ENCODE measurements around the gene CFH.
"Not testable (repeated sequence)": the region's sequence is repeated elsewhere in the genome, so short reads cannot be mapped to it uniquely, and the experiment has no call there.

CFH gene

DNA sequence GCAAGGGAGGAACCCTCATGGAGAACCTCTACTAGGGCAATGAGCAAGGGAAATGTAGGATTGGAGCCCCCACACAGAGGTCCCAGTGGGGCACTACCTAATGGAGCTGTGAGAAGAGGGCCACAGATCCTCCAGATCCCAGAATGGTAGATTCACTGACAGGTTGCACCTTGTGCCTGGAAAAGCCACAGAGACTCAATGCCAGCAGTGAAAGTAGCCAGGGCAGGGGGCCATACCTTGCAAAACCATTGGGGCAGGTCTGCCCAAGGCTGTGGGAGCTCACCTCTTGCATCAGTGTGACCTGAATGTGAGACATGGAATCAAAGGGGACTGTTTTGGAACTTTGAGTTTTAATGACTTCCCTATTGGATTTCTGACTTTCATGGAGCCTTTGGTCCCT lies 17.9 kb downstream of the CFH start:
- no peak for DNase-seq

- DNase-seq: no peak
These were observed 23.1 kb downstream of the CFH start for GRCh38 chr1:196674908-196675307.

DNA sequence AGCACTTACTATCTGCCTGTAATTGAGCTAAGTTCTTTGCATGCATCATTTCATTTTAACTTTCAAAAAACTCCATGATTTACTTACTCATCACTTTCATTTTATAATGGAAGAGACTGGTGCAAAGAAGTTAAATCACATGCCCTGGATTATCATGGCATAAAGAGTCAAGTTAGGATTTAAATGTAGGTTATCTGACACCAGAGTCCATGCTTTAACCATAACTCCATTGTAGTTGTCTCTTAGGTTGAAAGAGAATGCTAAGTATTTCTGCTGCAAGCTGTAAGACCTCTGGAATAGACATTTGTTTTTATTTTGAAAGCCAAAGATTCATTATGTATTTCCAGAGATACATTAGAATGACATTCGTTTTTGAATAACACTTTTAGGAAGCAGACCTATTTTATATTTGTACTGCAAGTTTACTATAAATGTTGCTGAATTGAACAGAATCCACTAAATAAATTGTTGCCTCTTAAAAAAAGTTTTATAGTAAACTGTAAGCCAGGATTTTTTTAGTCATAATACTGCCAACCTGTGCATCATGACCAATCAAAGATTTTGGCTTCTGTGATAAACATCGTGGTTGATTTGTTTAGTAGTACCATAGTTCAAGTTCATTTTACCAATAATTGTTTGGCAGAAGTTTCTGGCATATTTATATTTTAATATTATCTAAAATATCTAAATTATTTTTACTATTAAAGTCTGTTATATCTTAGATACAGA lies 26.1 kb downstream of the CFH start:
- DNase-seq: no peak

GRCh38 chr1:196678510-196678884 lies 26.7 kb downstream of the CFH start:
- no peak for DNase-seq

DNA sequence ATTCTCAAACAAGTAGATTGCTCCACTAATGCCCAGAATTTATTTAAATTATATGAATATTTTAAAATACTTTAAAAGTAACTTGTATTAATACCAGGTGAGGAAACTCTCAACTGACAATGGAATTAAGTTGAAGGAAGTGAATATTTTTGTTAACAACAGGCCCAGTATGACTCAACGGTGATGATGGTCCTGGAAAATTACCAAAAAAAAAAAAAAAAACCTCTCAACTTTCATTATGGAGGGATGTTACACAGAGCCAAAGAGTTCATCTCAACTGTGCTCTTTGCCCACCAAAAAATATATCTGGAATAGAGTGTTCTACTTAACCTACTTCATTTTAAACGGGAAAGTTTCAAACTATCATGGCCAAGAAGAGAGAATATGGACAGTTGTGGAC lies 28.3 kb downstream of the CFH start:
- no peak for DNase-seq

DNA sequence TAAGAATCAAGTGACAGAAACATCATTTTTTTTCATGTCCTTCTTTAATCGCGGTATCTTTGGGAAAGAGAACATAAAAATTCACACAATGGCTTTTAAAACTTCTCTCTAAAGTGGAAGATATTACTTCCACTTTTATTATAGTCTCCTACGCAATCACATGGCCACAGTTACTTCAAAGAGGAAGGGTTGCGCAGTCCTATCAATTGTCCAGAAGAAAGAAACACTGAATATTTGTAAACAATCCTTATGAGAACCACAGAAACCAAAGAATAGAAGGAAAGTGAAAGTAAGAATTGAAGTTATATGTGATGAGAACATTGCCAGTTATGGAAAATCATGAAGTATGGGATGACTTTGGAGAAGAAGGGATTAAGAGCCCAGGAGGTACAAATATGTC lies 32.6 kb downstream of the CFH start:
- no peak for DNase-seq

DNA sequence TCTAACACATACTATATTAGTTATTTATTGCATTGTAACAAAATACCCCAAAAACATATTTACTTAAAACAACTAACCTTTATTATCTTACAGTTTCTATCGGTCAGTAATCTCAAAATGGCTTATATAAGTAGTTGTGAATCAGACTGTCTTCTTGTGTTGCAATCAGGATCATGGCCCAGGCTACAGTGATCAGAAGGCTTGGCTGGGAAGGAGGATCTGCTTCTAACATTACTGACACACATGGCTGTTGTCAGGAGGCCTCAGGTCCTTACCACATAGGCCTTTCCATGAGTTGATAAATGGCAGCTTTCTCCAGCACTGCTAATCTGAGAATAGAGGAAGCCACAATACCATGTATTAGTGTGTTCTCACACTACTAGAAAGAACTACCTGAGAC lies 33.7 kb downstream of the CFH start:
- DNase-seq: no peak

DNA sequence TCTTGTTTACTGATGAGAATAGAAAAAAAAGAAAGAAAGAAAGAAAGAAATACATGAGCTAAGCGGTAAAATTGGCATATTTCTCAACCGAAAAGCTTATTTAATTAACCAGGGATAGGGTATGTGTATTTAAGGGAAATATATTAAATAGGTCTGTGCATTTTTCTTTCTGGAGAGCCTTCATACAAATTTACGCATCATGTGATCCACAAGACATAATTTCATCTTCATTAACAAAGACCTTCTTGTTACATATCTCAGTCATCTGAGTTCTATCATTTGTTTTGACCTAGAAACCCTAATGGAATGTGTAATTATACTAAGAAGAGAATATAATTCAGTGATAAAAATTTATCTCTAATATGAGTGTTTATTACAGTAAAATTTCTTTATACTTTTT lies 37.2 kb downstream of the CFH start:
- DNase-seq: no peak

GRCh38 chr1:196690582-196690981 lies 38.7 kb downstream of the CFH start:
- DNase-seq: no peak

GRCh38 chr1:196698993-196699392 lies 47.1 kb downstream of the CFH start:
- DNase-seq: no peak

GRCh38 chr1:196701144-196701543 lies 49.3 kb downstream of the CFH start:
- no peak for DNase-seq

- DNase-seq: not testable (repeated sequence)
These were observed 58.0 kb downstream of the CFH start for GRCh38 chr1:196709892-196710291.

DNA sequence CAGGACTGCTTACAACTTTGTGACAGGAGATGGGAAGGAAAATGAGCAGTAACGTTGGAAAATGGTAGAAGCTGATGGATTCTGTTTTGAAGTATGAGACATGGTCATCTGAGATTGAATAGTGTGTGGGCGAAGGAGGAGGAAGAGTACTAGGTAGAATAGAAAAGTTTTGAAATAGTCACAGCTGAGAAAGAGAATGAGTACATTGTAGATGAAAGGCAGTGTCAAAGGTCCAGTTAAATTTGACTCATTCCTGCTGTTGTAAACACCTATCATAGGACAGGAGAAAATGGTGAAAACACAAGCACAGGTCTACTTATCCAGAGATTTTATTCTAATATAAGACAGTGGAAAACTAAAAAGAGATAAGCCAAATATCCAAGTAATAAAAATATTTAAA lies 66.0 kb downstream of the CFH start:
- DNase-seq: no peak

- no peak for DNase-seq
These were observed 71.7 kb downstream of the CFH start for GRCh38 chr1:196723325-196724185.

DNA sequence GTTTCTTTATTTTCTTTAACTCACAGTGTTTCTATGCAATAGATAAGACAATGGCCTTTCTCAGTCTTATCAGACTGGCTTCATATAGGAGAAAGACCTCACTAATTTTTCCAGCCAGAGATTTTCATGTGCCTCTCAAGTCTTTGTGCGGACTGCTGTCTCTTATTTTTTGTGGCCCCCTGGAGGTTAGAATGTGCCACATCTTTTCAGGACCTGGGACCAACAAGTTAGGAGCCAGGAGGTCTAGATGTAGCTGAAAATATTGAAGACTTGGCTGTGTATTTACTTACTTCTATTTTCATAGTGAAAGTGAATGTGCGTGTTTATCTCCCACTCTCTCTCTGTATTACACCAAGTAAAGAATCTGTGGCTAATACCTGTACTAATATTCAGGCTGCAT lies 80.7 kb downstream of the CFH start:
- no peak for DNase-seq

DNA sequence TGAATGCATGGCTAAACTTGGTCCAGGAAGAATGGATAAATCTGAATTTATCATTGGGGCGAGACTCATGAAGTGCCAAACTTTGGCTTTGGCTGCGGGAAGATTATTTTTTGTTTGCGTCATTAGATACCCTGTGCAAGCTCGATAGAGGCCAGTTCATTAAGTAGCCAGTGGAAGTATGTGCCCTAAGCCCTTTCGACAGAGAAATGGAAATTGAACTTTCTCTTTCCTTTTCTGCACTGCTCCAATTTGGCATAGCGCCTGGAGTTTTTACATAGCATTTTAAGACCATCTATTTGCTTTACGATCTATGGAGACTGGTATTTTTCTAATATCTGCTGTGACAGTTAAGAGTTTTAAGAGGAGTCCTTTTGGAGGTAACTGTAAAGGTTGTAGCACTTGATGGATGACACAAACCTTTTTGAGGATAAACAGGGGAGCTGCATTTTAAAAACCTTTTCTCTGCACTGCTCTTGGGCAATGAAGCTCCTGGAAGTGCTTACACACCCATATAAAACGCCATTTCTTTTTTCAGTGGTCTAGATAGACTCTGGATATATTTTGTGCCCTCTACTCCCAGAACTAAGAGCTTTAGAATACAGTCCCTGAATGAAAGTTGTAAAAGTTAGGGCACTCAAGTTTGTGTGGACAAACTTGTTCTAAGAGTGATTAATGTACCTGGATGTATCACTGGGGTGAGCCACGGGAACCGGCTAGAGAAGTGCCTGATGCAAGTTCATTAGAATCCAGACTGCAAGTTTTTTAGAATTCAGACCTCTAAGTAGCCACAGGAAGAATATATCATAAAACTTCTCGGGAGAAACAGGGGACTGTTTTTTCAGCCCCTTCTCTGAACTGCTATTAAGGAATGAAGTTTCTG lies 81.5 kb downstream of the CFH start:
- DNase-seq: no peak

- no peak for DNase-seq
These were observed 82.2 kb downstream of the CFH start for GRCh38 chr1:196734006-196734405.

- no peak for DNase-seq
These were observed 82.6 kb downstream of the CFH start for GRCh38 chr1:196734460-196734859.

DNA sequence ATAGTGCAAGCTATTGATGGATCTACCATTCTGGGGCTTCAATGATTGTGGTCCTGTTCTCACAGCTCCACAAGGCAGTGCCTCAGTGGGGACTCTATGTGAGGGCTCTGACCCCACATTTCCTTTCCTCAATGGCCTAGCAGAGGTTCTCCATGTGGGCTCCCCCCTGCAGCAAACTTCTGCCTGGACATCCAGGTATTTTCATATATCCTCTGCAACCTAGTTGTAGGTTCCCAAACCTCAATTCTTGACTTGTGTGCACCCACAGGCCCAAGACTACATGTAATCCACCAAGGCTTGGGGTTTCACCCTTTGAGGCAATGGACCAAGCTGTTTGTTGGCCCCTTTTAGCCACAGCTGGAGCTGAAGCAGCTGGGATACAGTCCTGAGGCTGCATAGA lies 86.9 kb downstream of the CFH start:
- no peak for DNase-seq

DNA sequence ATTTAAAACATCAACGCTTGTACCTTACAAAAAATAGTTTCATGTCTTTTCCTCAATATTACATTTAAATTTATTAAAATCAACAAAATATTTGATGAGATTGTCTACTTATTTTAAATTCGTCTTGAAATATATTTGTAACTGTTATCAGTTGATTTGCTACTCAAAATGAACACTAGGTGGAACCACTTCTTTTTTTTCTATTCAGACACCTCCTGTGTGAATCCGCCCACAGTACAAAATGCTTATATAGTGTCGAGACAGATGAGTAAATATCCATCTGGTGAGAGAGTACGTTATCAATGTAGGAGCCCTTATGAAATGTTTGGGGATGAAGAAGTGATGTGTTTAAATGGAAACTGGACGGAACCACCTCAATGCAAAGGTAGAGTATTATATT lies 91.4 kb downstream of the CFH start:
- DNase-seq: not testable (repeated sequence)

- not testable (repeated sequence) for DNase-seq
These were observed 113.3 kb downstream of the CFH start for GRCh38 chr1:196765019-196765740.

- not testable (repeated sequence) for DNase-seq
These were observed 118.0 kb downstream of the CFH start for GRCh38 chr1:196769823-196770222.

DNA sequence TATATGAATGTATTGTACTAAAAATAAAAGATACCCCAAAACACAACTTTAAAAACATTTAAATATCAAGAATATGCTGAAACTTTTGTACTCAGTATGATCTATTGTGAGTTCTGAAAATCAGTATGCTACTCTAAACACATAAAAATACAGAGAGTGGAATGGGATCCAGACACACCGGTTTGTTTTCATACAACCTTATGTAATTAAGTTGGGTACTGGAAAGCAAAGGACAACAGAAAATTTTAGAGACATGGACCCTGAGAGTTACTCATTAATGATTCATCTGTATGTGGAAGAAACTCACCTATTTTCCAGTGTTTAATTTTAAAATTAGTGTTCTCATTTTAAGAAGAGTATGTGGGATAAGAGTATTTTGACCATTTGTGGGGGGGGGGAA lies 121.9 kb downstream of the CFH start:
- no peak for DNase-seq
